WTC11 (cell line): ENCODE data around the gene MAST4. TPM values are rescaled to one million over a fixed set of nuclear protein-coding genes. Genes with fewer than 3 reads are reported as not detected.
A peak's percentile ranks its signal among the peaks of the same experiment; 100 is the strongest.

Source experiments
- ATAC-seq: fragments of 200-7000 bp; cut with Tn5 transposase; 2 replicates; pipeline ENCODE4 v1.10.0; 2021; ENCODE audit warnings: mild to moderate bottlenecking, moderate library complexity
- CTCF ChIA-PET: fragments of 300-600 bp; sonication (Branson Sonifier 250); formaldehyde crosslinking; loops from one replicate; lab custom pipeline; 2021; ENCODE audit warnings: antibody characterized with exemption; lab: Charles Lee
- POLR2A ChIA-PET: fragments of 350-600 bp; sonication (Branson Sonifier 250); formaldehyde crosslinking; loops from one replicate; lab custom pipeline; 2021; ENCODE audit warnings: antibody characterized with exemption; lab: Charles Lee
- DNase-seq: peaks from one replicate; pipeline ENCODE4 v3.0.0; 2021; ENCODE audit warnings: low spot score
- H3K27ac Mint-ChIP-seq: 2 replicates; pipeline ENCODE4 v1.8.0; 2021; ENCODE audit warnings: mixed read lengths
- H3K27me3 Mint-ChIP-seq: 2 replicates; pipeline ENCODE4 v1.8.0; 2021; ENCODE audit warnings: low read depth, mild to moderate bottlenecking, moderate library complexity, mixed read lengths
- H3K36me3 Mint-ChIP-seq: 2 replicates; pipeline ENCODE4 v1.8.0; 2021; ENCODE audit warnings: mixed read lengths
- H3K4me1 Mint-ChIP-seq: 2 replicates; pipeline ENCODE4 v1.8.0; 2022; ENCODE audit warnings: mixed read lengths
- H3K4me3 Mint-ChIP-seq: 2 replicates; pipeline ENCODE4 v1.8.0; 2021; ENCODE audit warnings: mild to moderate bottlenecking, moderate library complexity, mixed read lengths
- H3K9me3 Mint-ChIP-seq: 2 replicates; pipeline ENCODE4 v1.8.0; 2021; ENCODE audit warnings: mixed read lengths
- CDX4 ChIP-seq: fragments of 250-450 bp; sonication (Bioruptor Pico); IDR thresholded peaks from 2 replicates; pipeline ENCODE4 v1.9.0; 2021; ENCODE audit warnings: moderate library complexity, mild to moderate bottlenecking, inconsistent platforms, borderline replicate concordance
- E2F4 ChIP-seq: sonication (generic); formaldehyde crosslinking; IDR thresholded peaks from 2 replicates; pipeline ENCODE4 v1.8.1; 2022; ENCODE audit warnings: low read depth, mild to moderate bottlenecking, moderate library complexity, missing genetic modification reagents, borderline replicate concordance
- GABPB1 ChIP-seq: sonication (generic); formaldehyde crosslinking; IDR thresholded peaks from 2 replicates; pipeline ENCODE4 v1.8.1; 2023; ENCODE audit warnings: mild to moderate bottlenecking, missing genetic modification reagents
- GRHL2 ChIP-seq: fragments of 250-450 bp; sonication (Bioruptor Pico); IDR thresholded peaks from 2 replicates; pipeline ENCODE4 v1.8.0; 2022; ENCODE audit warnings: mild to moderate bottlenecking, moderate library complexity; ENCODE audit not compliant: insufficient replicate concordance, severe bottlenecking
- IRF1 ChIP-seq: sonication (generic); formaldehyde crosslinking; IDR thresholded peaks from 2 replicates; pipeline ENCODE4 v1.8.0; 2023; ENCODE audit warnings: missing genetic modification reagents
- JAZF1 ChIP-seq: fragments of 250-450 bp; sonication (Bioruptor Pico); IDR thresholded peaks from 2 replicates; pipeline ENCODE4 v1.9.0; 2021; ENCODE audit warnings: moderate library complexity, mild to moderate bottlenecking, inconsistent platforms
- KAT7 ChIP-seq: sonication (generic); formaldehyde crosslinking; IDR thresholded peaks from 2 replicates; pipeline ENCODE4 v1.8.1; 2023; ENCODE audit warnings: missing genetic modification reagents, mild to moderate bottlenecking, borderline replicate concordance
- MYBL2 ChIP-seq: sonication (generic); formaldehyde crosslinking; IDR thresholded peaks from 2 replicates; pipeline ENCODE4 v1.8.1; 2023; ENCODE audit warnings: mild to moderate bottlenecking, moderate library complexity, missing genetic modification reagents
- NFATC4 ChIP-seq: fragments of 250-450 bp; sonication (Bioruptor Pico); IDR thresholded peaks from 2 replicates; pipeline ENCODE4 v1.9.0; 2021; ENCODE audit warnings: mild to moderate bottlenecking
- NFE2L1 ChIP-seq: sonication (generic); formaldehyde crosslinking; IDR thresholded peaks from 2 replicates; pipeline ENCODE4 v1.8.1; 2023; ENCODE audit warnings: missing genetic modification reagents
- NR3C1 ChIP-seq: sonication (generic); formaldehyde crosslinking; conservative IDR thresholded peaks from 2 replicates; pipeline ENCODE4 v1.8.1; 2023; ENCODE audit warnings: low read depth, mild to moderate bottlenecking, missing genetic modification reagents
- PRRX2 ChIP-seq: fragments of 250-450 bp; sonication (Bioruptor Pico); IDR thresholded peaks from 2 replicates; pipeline ENCODE4 v1.8.0; 2021; ENCODE audit warnings: mild to moderate bottlenecking
- STAT6 ChIP-seq: sonication (generic); formaldehyde crosslinking; conservative IDR thresholded peaks from 2 replicates; pipeline ENCODE4 v1.8.1; 2023; ENCODE audit warnings: mild to moderate bottlenecking, low read depth, missing genetic modification reagents, moderate library complexity
- ZNF138 ChIP-seq: sonication (generic); formaldehyde crosslinking; conservative IDR thresholded peaks from 2 replicates; pipeline ENCODE4 v1.8.1; 2022; ENCODE audit warnings: mild to moderate bottlenecking, moderate library complexity, missing genetic modification reagents
- ZNF317 ChIP-seq: sonication (generic); formaldehyde crosslinking; IDR thresholded peaks from 2 replicates; pipeline ENCODE4 v1.8.1; 2023; ENCODE audit warnings: low read depth, mild to moderate bottlenecking, moderate library complexity, missing genetic modification reagents, borderline replicate concordance
- ZNF396 ChIP-seq: fragments of 250-450 bp; sonication (Bioruptor Pico); IDR thresholded peaks from 2 replicates; pipeline ENCODE4 v1.8.0; 2021; ENCODE audit warnings: mild to moderate bottlenecking, moderate library complexity, borderline replicate concordance
- ZNF532 ChIP-seq: fragments of 250-450 bp; sonication (Bioruptor Pico); IDR thresholded peaks from 2 replicates; pipeline ENCODE4 v1.9.0; 2021; ENCODE audit warnings: mild to moderate bottlenecking, borderline replicate concordance
- ZSCAN18 ChIP-seq: fragments of 250-450 bp; sonication (Bioruptor Pico); IDR thresholded peaks from 2 replicates; pipeline ENCODE4 v2.1.2; 2022; ENCODE audit warnings: mild to moderate bottlenecking, moderate library complexity
- total RNA-seq: library from RNA; stranded (reverse); gene quantifications from 3 replicates; pipeline ENCODE4 v1.2.3, GENCODE V29; 2021

The MAST4 gene
- total RNA-seq, 1 experiment from 2014 or later, result 8.0 TPM

- H3K9me3 Mint-ChIP-seq, result no peaks in the 10 kb centered on the region
- CTCF ChIA-PET, result interaction anchor here (1.3 kb wide), 1 partner anchor 15 kb away, joined by 3 read pairs; no protein-coding TSS in a partner anchor
These were observed 547.4 kb downstream of the MAST4 start for GRCh38 chr5:67143549-67143948.

GRCh38 chr5:67144183-67144639, 548.0 kb downstream of the MAST4 start:
- Mint-ChIP-seq H3K9me3 (no peaks in the 10 kb centered on the region), H3K27me3 (no peaks in the 10 kb centered on the region), H3K4me1 (no peaks in the 10 kb centered on the region), H3K4me3 (no peak overlapping the region), H3K36me3 (peaks cover 7% of the 10 kb centered on the region), H3K27ac (no peak overlapping the region)
- DNase-seq, result no peak
- ChIA-PET POLR2A (no interaction called here), CTCF (no interaction called here)
- ATAC-seq, result no peak
- TF ChIP-seq GABPB1 (CRISPR knock-in tag), result peak; percentile 42; the same call in 1 of the 2 replicates
- no peak for TF ChIP-seq KAT7 (CRISPR knock-in tag)
- TF ChIP-seq CDX4 (CRISPR knock-in tag), result no peak
- no peak for TF ChIP-seq JAZF1 (CRISPR knock-in tag)

More at GRCh38 chr5:67143549-67143948, 547.4 kb downstream of the MAST4 start:
- POLR2A ChIA-PET, result interaction anchor here (0.6 to 0.7 kb wide), 2 partner anchors 21 to 1110 kb away, joined by 3 to 5 read pairs; no protein-coding TSS in a partner anchor
- TF ChIP-seq GRHL2 (CRISPR knock-in tag) (no peak), ZNF138 (CRISPR knock-in tag) (no peak), NR3C1 (CRISPR knock-in tag) (no peak), NFE2L1 (CRISPR knock-in tag) (no peak), IRF1 (CRISPR knock-in tag) (no peak), ZNF317 (CRISPR knock-in tag) (no peak), KAT7 (CRISPR knock-in tag) (no peak), STAT6 (CRISPR knock-in tag) (no peak), NFATC4 (CRISPR knock-in tag) (no peak), ZSCAN18 (CRISPR knock-in tag) (no peak)
- DNase-seq (no peak), ATAC-seq (no peak)
- no peaks in the 10 kb centered on the region for H3K27me3 Mint-ChIP-seq
- no peak overlapping the region for H3K27ac Mint-ChIP-seq
- H3K36me3 Mint-ChIP-seq, result peaks cover 7% of the 10 kb centered on the region
- H3K4me3 Mint-ChIP-seq, result no peak overlapping the region
- no peaks in the 10 kb centered on the region for H3K4me1 Mint-ChIP-seq

GRCh38 chr5:67146574-67146973, 550.4 kb downstream of the MAST4 start:
- no peaks in the 10 kb centered on the region for H3K9me3 Mint-ChIP-seq
- ChIA-PET POLR2A (no interaction called here), CTCF (no interaction called here)
- no peak overlapping the region for H3K4me3 Mint-ChIP-seq
- DNase-seq, result no peak
- no peaks in the 10 kb centered on the region for H3K27me3 Mint-ChIP-seq
- no peaks in the 10 kb centered on the region for H3K4me1 Mint-ChIP-seq
- ATAC-seq, result no peak
- peaks cover 7% of the 10 kb centered on the region for H3K36me3 Mint-ChIP-seq
- no peak overlapping the region for H3K27ac Mint-ChIP-seq
- no peak for TF ChIP-seq ZNF532 (CRISPR knock-in tag)
- TF ChIP-seq E2F4 (CRISPR knock-in tag), result no peak
- no peak for TF ChIP-seq CDX4 (CRISPR knock-in tag)
- TF ChIP-seq PRRX2 (CRISPR knock-in tag), result no peak
- TF ChIP-seq ZNF396 (CRISPR knock-in tag), result no peak
- TF ChIP-seq MYBL2 (CRISPR knock-in tag), result no peak
- no peak for TF ChIP-seq NR3C1 (CRISPR knock-in tag)
